ENCODE results near the gene NARF. TPM values are rescaled to one million over a fixed set of nuclear protein-coding genes. Genes with fewer than 3 reads are reported as not detected.

Gene NARF
- total RNA-seq, 1 donor = 21.6 TPM

GRCh38 chr17:82414548-82415281 lies 43.8 kb upstream of the NARF start:
- peak; percentile 72 for DNase-seq (ENCODE audit: low read depth)
- no peak overlapping the region for H3K4me3 ChIP-seq (ENCODE audit: low read depth, low read length)
- TF ChIP-seq CTCF (IDR thresholded peaks at IDR 0.05; ENCODE audit: insufficient read depth, low read depth, low read length) = peak; percentile 80

GRCh38 chr17:82415336-82415735 lies 43.2 kb upstream of the NARF start:
- DNase-seq (ENCODE audit: low read depth) = no peak
- no peak overlapping the region for H3K4me3 ChIP-seq (ENCODE audit: low read depth, low read length)
- no peak for TF ChIP-seq CTCF (IDR thresholded peaks at IDR 0.05; ENCODE audit: insufficient read depth, low read depth, low read length)

- no peak for TF ChIP-seq CTCF (IDR thresholded peaks at IDR 0.05; ENCODE audit: insufficient read depth, low read depth, low read length)
- no peak for DNase-seq (ENCODE audit: low read depth)
- no peak overlapping the region for H3K4me3 ChIP-seq (ENCODE audit: low read depth, low read length)
These were observed 42.8 kb upstream of the NARF start for GRCh38 chr17:82415786-82416185.

GRCh38 chr17:82416264-82416663 lies 42.3 kb upstream of the NARF start:
- no peak for DNase-seq (ENCODE audit: low read depth)
- no peak for TF ChIP-seq CTCF (IDR thresholded peaks at IDR 0.05; ENCODE audit: insufficient read depth, low read depth, low read length)
- no peak overlapping the region for H3K4me3 ChIP-seq (ENCODE audit: low read depth, low read length)

- no peak overlapping the region for H3K4me3 ChIP-seq (ENCODE audit: low read depth, low read length)
- DNase-seq (ENCODE audit: low read depth) = no peak
- no peak for TF ChIP-seq CTCF (IDR thresholded peaks at IDR 0.05; ENCODE audit: insufficient read depth, low read depth, low read length)
These were observed 41.8 kb upstream of the NARF start for GRCh38 chr17:82416771-82417170.

- TF ChIP-seq CTCF (IDR thresholded peaks at IDR 0.05; ENCODE audit: insufficient read depth, low read depth, low read length) = no peak
- DNase-seq (ENCODE audit: low read depth) = peak; percentile 77
- H3K4me3 ChIP-seq (ENCODE audit: low read depth, low read length) = peak within 1 kb of the TSS; percentile 85
These were observed 40.2 kb upstream of the NARF start, which contains the start of the genes HEXD and OGFOD3 for GRCh38 chr17:82418001-82418986. TSS of gene HEXD (plus strand) at chr17:82418347. CDS start at chr17:82419800, 1,453 bp downstream. TSS of gene OGFOD3 (minus strand) at chr17:82418586. CDS start at chr17:82418485, 101 bp downstream.

Data from fibroblast of villous mesenchyme (primary cell).